GM12872 (cell line): Measurements from ENCODE around the gene CFAP410.

Source experiments
- CTCF ChIP-seq: IDR thresholded peaks from 3 replicates; pipeline ENCODE4 v1.5.1; 2011; ENCODE audit warnings: low read depth, mild to moderate bottlenecking, low read length, moderate library complexity; ENCODE audit not compliant: insufficient read depth

Gene CFAP410

DNA sequence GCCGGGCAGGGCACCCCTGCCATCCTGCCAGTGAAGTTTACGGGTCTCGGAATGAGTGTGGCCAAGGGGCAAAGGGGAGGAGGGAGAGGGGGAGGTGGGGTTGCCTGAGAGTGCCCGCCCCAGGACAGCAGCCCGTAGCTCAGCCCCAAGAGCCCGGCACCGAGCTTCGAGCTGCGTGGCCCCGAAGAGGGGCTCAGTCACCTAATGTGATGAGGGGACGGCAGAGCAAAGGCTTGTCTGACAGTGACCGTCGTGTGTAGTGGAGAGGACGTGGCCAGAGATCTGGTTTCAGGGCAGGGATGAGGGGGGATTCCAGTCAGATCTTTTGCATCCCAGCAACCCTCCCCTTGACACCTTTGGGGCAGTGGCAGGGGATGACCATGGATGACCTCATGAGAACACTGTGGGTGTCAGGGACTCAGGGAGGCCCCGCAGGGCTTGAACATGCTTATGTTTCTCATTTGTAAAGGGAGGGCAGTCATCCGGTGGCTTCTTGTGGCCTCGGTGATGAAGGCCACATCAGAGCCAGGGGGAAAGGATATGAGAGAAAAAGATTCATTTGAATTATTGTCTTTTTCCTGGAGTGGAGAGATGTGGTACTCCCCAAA lies 13.2 kb upstream of the CFAP410 start:
- no peak for TF ChIP-seq CTCF

DNA sequence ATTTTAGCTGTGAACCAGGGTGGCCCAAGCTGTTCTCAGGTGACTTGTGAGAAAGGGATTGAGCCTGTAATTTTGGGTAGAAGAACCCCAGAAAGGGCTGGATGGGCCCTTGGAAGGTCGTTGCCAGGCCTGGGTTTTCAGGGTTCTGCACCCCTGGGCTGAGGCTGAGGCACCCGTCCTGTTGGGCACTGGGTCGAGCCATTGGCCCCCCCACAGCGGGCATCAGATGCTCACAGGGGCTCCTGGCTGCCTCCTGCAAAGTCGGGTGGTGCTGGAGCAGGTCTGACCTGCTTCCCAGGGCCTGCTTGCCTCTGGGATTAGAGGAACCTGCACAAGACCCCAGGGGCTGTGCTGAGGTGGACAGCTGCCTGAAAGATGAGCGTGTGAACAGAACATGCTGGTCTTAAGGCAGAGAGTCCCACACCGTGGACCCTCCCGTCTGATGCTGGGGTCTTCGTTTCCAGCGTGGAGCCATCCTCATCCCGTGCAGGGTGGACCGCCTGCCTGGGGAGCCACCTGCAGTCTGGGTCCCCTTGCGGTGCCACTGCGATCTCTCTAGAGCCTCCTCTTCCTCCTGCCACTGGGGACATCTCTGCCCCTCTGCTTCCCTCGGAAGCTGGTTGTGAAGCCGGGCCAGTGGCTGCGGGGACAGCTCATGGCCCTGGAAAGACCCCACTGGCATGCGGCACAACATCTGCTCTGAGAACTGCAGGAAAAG lies 12.5 kb upstream of the CFAP410 start:
- no peak for TF ChIP-seq CTCF

DNA sequence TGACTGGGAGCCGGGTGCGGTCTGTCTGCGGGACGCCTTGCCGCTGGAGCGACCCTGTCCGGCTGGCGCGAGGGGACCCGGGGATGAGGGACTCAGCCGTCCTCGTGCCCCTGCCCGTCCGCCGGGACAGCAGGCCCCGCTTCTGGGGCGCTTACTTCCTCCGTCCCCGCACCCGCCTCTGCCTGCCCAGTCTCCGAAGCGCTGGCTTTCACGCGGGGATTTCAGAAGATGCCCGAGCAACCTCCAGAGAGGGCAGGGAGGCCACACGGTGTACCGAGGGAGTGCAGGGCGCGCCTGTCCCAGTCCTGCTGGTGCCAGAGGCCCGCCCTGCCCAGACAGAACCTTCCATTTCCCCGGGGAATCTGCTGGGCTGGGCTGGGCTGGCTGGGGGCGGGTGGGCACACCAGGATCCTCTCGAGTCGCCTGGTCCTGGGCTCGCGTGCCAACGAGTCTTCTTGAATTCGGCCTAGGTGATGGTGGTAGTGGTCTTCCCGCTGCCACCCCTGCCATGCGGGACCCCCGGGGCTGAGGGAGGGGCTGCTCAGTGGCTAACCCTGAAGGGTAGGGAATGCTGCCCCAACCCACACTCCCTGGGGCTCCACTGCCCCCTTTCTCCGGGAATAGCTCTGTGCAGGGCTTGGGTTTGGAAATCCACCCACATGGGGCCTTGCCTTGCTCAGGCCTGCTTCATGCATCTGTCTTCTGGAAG lies 11.7 kb upstream of the CFAP410 start:
- TF ChIP-seq CTCF = no peak

GRCh38 chr21:44349847-44350772 lies 10.9 kb upstream of the CFAP410 start:
- no peak for TF ChIP-seq CTCF

- no peak for TF ChIP-seq CTCF
Observed at GRCh38 chr21:44349416-44349846, 10.2 kb upstream of the CFAP410 start.

DNA sequence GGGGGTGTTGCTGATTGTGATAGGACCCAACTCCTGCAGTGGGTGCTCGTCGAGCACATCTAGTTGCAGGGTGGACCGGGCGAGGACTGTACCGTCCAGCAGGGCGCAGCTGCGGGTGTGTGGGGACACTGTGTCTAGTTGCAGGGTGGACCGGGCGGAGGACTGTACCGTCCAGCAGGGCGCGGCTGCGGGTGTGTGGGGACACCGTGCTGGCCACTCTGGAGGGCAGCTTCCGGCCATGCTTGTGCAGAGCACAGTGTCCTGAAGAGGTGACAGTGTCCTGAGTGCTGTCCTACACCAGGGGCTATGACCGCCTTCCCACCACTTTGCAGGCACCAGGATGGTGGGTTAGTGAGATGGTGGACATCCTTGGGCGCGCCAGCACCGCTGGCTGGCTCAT lies 9.7 kb upstream of the CFAP410 start:
- no peak for TF ChIP-seq CTCF
